ENCODE results near the gene NDFIP1.
"Not testable (repeated sequence)": the region's sequence is repeated elsewhere in the genome, so short reads cannot be mapped to it uniquely, and the experiment has no call there.

NDFIP1 gene

GRCh38 chr5:142159354-142159753, 50.8 kb downstream of the NDFIP1 start:
- no peak for DNase-seq

GRCh38 chr5:142164315-142164714, 55.7 kb downstream of the NDFIP1 start:
- no peak for DNase-seq

GRCh38 chr5:142166754-142167153, 58.2 kb downstream of the NDFIP1 start:
- no peak for DNase-seq

- no peak for DNase-seq
Observed at GRCh38 chr5:142167458-142167857, 58.9 kb downstream of the NDFIP1 start.

- DNase-seq: no peak
Observed at GRCh38 chr5:142168365-142168764, 59.8 kb downstream of the NDFIP1 start.

- DNase-seq: no peak
Observed at GRCh38 chr5:142170254-142170953, 61.8 kb downstream of the NDFIP1 start.

- no peak for DNase-seq
Observed at GRCh38 chr5:142171270-142171669, 62.7 kb downstream of the NDFIP1 start.

GRCh38 chr5:142175039-142175438, 66.5 kb downstream of the NDFIP1 start:
- DNase-seq: no peak

- no peak for DNase-seq
Observed at GRCh38 chr5:142175461-142176142, 67.0 kb downstream of the NDFIP1 start.

GRCh38 chr5:142176255-142176654, 67.7 kb downstream of the NDFIP1 start:
- no peak for DNase-seq

- no peak for DNase-seq
Observed at GRCh38 chr5:142178651-142179050, 70.1 kb downstream of the NDFIP1 start.

GRCh38 chr5:142179776-142180387, 71.3 kb downstream of the NDFIP1 start:
- no peak for DNase-seq

- DNase-seq: no peak
Observed at GRCh38 chr5:142181096-142181495, 72.5 kb downstream of the NDFIP1 start.

GRCh38 chr5:142181547-142182163, 73.1 kb downstream of the NDFIP1 start:
- DNase-seq: no peak

- DNase-seq: no peak
Observed at GRCh38 chr5:142182840-142183239, 74.3 kb downstream of the NDFIP1 start.

- no peak for DNase-seq
Observed at GRCh38 chr5:142183561-142183960, 75.0 kb downstream of the NDFIP1 start.

GRCh38 chr5:142184988-142185387, 76.4 kb downstream of the NDFIP1 start:
- DNase-seq: no peak

GRCh38 chr5:142186514-142186856, 77.9 kb downstream of the NDFIP1 start:
- DNase-seq: no peak

GRCh38 chr5:142186857-142187594, 78.4 kb downstream of the NDFIP1 start:
- no peak for DNase-seq

GRCh38 chr5:142188691-142189090, 80.1 kb downstream of the NDFIP1 start:
- not testable (repeated sequence) for DNase-seq

GRCh38 chr5:142189813-142190212, 81.2 kb downstream of the NDFIP1 start:
- DNase-seq: no peak

- DNase-seq: no peak
Observed at GRCh38 chr5:142191776-142192175, 83.2 kb downstream of the NDFIP1 start.
